Pancreas (tissue), 10 donors: ENCODE measurements around the gene MRPL41. TPM values are rescaled to one million over a fixed set of nuclear protein-coding genes. Genes with fewer than 3 reads are reported as not detected.
A peak's percentile ranks its signal among the peaks of the same experiment; 100 is the strongest.

ENCODE experiments used
- ATAC-seq, 4 donors: fragments of 200-7000 bp; cut with Tn5 transposase; one replicate each; pipeline versions ENCODE4 v1.8.0 to v1.9.1; 2020; ENCODE audit warnings: mild to moderate bottlenecking in 4 of 4, moderate library complexity in 4 of 4
- DNase-seq, 6 donors: peaks; one replicate each; pipeline ENCODE4 v3.0.0-alpha.2; 2020
- FAIRE-seq: peaks from 2 replicates; lab custom pipeline; 2012; peaks lifted over from hg19 to GRCh38; lab: Jason Lieb, UNC
- H3K27ac ChIP-seq, 4 donors: fragments of 200-600 bp; sonication (generic); 1 replicate in 3 of 4; 2 replicates in 1 of 4; pipeline versions ENCODE4 v1.5.0 to v1.8.0; 2020
- H3K27me3 ChIP-seq, 4 donors: fragments of 200-600 bp; one replicate each; pipeline ENCODE4 v1.8.0; 2021
- H3K36me3 ChIP-seq, 3 donors: fragments of 200-600 bp; sonication (generic) in 1 of 3; one replicate each; pipeline versions ENCODE4 v1.5.0 to v1.8.0; 2020 to 2021
- H3K4me1 ChIP-seq, 3 donors: fragments of 200-600 bp; one replicate each; pipeline ENCODE4 v1.8.0; 2021
- H3K4me3 ChIP-seq, 4 donors: fragments of 200-600 bp; sonication (generic) in 2 of 4; one replicate each; pipeline versions ENCODE4 v1.5.0 to v1.8.0; 2020 to 2021
- H3K9me3 ChIP-seq, 4 donors: fragments of 200-600 bp; one replicate each; pipeline ENCODE4 v1.8.0; 2021
- CTCF ChIP-seq, 4 donors: fragments of 200-600 bp; sonication (generic) in 3 of 4; IDR thresholded peaks; one replicate each; pipeline versions ENCODE4 v1.5.0 to v1.8.0; 2021; ENCODE audit warnings: antibody characterized with exemption in 4 of 4
- whole genome bisulfite sequencing, 2 donors: extraction: QIAGEN DNeasy Blood & Tissue Kit; methylation state at CpG; one replicate each; pipeline ENCODE4 v1.1.7; 2013; 5-methylcytosine and 5-hydroxymethylcytosine counted together
- intact Hi-C, 3 donors: fragments of 100-400 bp; cut with DNase I; formaldehyde crosslinking; loops; one replicate each; pipeline versions ENCODE4 v1.11.1 to v1.14.2; 2022
- polyA plus RNA-seq, 2 donors: library from polyadenylated mRNA; stranded (reverse); fragments of 200-250 nt; gene quantifications; one replicate each; pipeline ENCODE4 v1.2.3, GENCODE V29; 2013
- total RNA-seq, 6 donors: library from RNA; stranded (reverse); fragmentation: NEBNext Ultra II Directional in 4 of 6; extraction: Animal tissue kit (Norgen Biotek cat#: 25700) in 4 of 6; gene quantifications; one replicate each; pipeline versions ENCODE4 v1.2.1 to v1.2.4, GENCODE V29; 2021 to 2023
- donor health status: healthy with polysubstance abuse.
- donor health status: DM: no; HTN: no; CAD: no; lungs with moderate emphysema.
- donor health status: DM: no; HTN: no; CAD: no.
- donor health status: control.
- donor health status: control.
- donor health status: Bipolar disorder and iron deficiency.
- donor health status: DM: yes; HTN: yes; CAD: no.
- donor health status: DM: no; HTN: no; CAD: no.
- donor health status: DM: no; HTN: no; CAD: no.
- donor health status: DM: yes; HTN: yes; CAD: no.

The MRPL41 gene
- total RNA-seq: 10 to 100 TPM; 16.6 to 30.1 (median 19.0) TPM
- polyA plus RNA-seq: 10 to 100 TPM; 49.6 to 74.1 TPM

GRCh38 chr9:137551264-137552021 lies at the start of gene MRPL41:
MRPL41 (plus strand) TSS chr9:137551879; CDS start chr9:137552082, 203 bp downstream.
- Histone ChIP-seq H3K36me3 (peaks cover 0 to 4% (median 0%) of the 10 kb centered on the region in 3 donors), H3K9me3 (no peaks in the 10 kb centered on the region), H3K27me3 (no peaks in the 10 kb centered on the region), H3K27ac (peak within 1 kb of the TSS; percentile 72 to 86 (median 82)), H3K4me3 (peak within 1 kb of the TSS; percentile 69 to 93 (median 78)), H3K4me1 (peaks cover 0 to 6% (median 3%) of the 10 kb centered on the region in 3 donors)
- DNase-seq (peak; percentile 87 to 98 (median 90)), ATAC-seq (peak; percentile 79 to 85 (median 82)), FAIRE-seq (no peak)
- intact Hi-C loops: no loop called here
- WGBS, 2 donors: 1% methylated on average over 46 to 103 of the region's 106 CpGs
- TF ChIP-seq CTCF (IDR thresholded peaks at IDR 0.05): peak in 3 of 4 donors; percentile 8 to 32 (median 11)

GRCh38 chr9:137502008-137502911 lies 49.4 kb upstream of the MRPL41 start:
- TF ChIP-seq CTCF (IDR thresholded peaks at IDR 0.05): no peak
- Histone ChIP-seq H3K36me3 (peaks cover 0 to 5% (median 0%) of the 10 kb centered on the region in 3 donors), H3K9me3 (no peaks in the 10 kb centered on the region), H3K27ac (no peak overlapping the region), H3K4me3 (no peak overlapping the region), H3K4me1 (no peaks in the 10 kb centered on the region), H3K27me3 (no peaks in the 10 kb centered on the region)
- 85 to 87% methylated on average over 29 to 35 of the region's 36 CpGs for WGBS, 2 donors
- intact Hi-C loops: no loop called here
- ATAC-seq (no peak), DNase-seq (peak in 1 of 6 donors; percentile 51), FAIRE-seq (no peak)

GRCh38 chr9:137504432-137504777 lies 47.3 kb upstream of the MRPL41 start:
- intact Hi-C loops: no loop called here
- DNase-seq (peak in 1 of 6 donors; percentile 3), FAIRE-seq (no peak), ATAC-seq (no peak)
- Histone ChIP-seq H3K27ac (no peak overlapping the region), H3K36me3 (peaks cover 0 to 5% (median 0%) of the 10 kb centered on the region in 3 donors), H3K4me1 (no peaks in the 10 kb centered on the region), H3K4me3 (no peak overlapping the region), H3K9me3 (no peaks in the 10 kb centered on the region), H3K27me3 (no peaks in the 10 kb centered on the region)
- no peak for TF ChIP-seq CTCF (IDR thresholded peaks at IDR 0.05)
- 89 to 91% methylated on average over 7 of the region's 7 CpGs for WGBS, 2 donors

- FAIRE-seq (no peak), DNase-seq (peak in 1 of 6 donors; percentile 48), ATAC-seq (no peak)
- no peaks in the 10 kb centered on the region for H3K4me1 ChIP-seq
- no peaks in the 10 kb centered on the region for H3K27me3 ChIP-seq
- TF ChIP-seq CTCF (IDR thresholded peaks at IDR 0.05): no peak
- no peak overlapping the region for H3K4me3 ChIP-seq
- H3K27ac ChIP-seq: no peak overlapping the region
- 92 to 93% methylated on average over 28 of the region's 28 CpGs for WGBS, 2 donors
- intact Hi-C loops: no loop called here
- no peaks in the 10 kb centered on the region for H3K9me3 ChIP-seq
- no peaks in the 10 kb centered on the region for H3K36me3 ChIP-seq
These were observed 46.1 kb upstream of the MRPL41 start for GRCh38 chr9:137505421-137506140.
